ENCODE results near the gene WASF2.

GRCh38 chr1:27397749-27398148 lies 92.2 kb downstream of the WASF2 start:
- TF ChIP-seq GATA3 (IDR thresholded peaks at IDR 0.05; ENCODE audit: low read depth, low read length) (no peak), GATA2 (IDR thresholded peaks at IDR 0.05; ENCODE audit: low read depth, low read length) (no peak)
